IMR-90 (cell line): ENCODE data around the gene MAGEC3. TPM values are rescaled to one million over a fixed set of nuclear protein-coding genes. Genes with fewer than 3 reads are reported as not detected.

ENCODE experiments used
- ATAC-seq: fragments of 200-7000 bp; cut with Tn5 transposase; 2 replicates; pipeline ENCODE4 v1.9.1; 2020; ENCODE audit warnings: low read depth, mild to moderate bottlenecking, moderate library complexity
- BruUV-seq: library from RNA; stranded (reverse); fragments of 400-500 nt; replicated peaks from 2 replicates; lab custom pipeline; 2021; lab: Mats Ljungman, UMichigan
- CTCF ChIA-PET: fragments of 300-600 bp; formaldehyde crosslinking; extraction: SDS; loops from one replicate; lab custom pipeline; 2021; ENCODE audit warnings: antibody characterized with exemption; lab: Yijun Ruan, JAX
- POLR2A ChIA-PET: fragments of 300-600 bp; sonication (Branson Sonifier 250); formaldehyde crosslinking; loops from one replicate; lab custom pipeline; 2022; ENCODE audit warnings: antibody characterized with exemption; ENCODE audit not compliant: unreplicated experiment; lab: Charles Lee
- DNase-seq: peaks from one replicate; pipeline ENCODE4 v3.0.0; 2013
- H2AFZ ChIP-seq: replicated peaks from 2 replicates; pipeline ENCODE3; 2013; ENCODE audit warnings: low read length, mild to moderate bottlenecking; ENCODE audit not compliant: poor library complexity
- H2AK5ac ChIP-seq: 2 replicates; pipeline ENCODE4 v1.6.1; 2013; ENCODE audit warnings: low read depth, low read length, inconsistent platforms
- H2AK9ac ChIP-seq: replicated peaks from 2 replicates; pipeline ENCODE3; 2013; ENCODE audit warnings: mild to moderate bottlenecking, low read depth, low read length, moderate library complexity; ENCODE audit not compliant: poor library complexity
- H2BK120ac ChIP-seq: 2 replicates; pipeline ENCODE4 v1.6.1; 2013; ENCODE audit warnings: low read depth, low read length, inconsistent platforms
- H2BK15ac ChIP-seq: 3 replicates; pipeline ENCODE4 v1.6.1; 2013; ENCODE audit warnings: low read depth, low read length, inconsistent platforms
- H2BK20ac ChIP-seq: 2 replicates; pipeline ENCODE4 v1.6.1; 2013; ENCODE audit warnings: low read depth, mild to moderate bottlenecking, inconsistent platforms, low read length, moderate library complexity
- H2BK5ac ChIP-seq: 2 replicates; pipeline ENCODE4 v1.6.1; 2013; ENCODE audit warnings: mild to moderate bottlenecking, low read depth, low read length, inconsistent platforms; ENCODE audit not compliant: poor library complexity, severe bottlenecking
- H3K14ac ChIP-seq: replicated peaks from 2 replicates; pipeline ENCODE4 v1.6.1; 2013; ENCODE audit warnings: low read depth, low read length, inconsistent platforms
- H3K18ac ChIP-seq: 2 replicates; pipeline ENCODE4 v1.6.1; 2013; ENCODE audit warnings: low read depth, low read length, control low read depth
- H3K23ac ChIP-seq: 2 replicates; pipeline ENCODE4 v1.6.1; 2013; ENCODE audit warnings: low read depth, low read length, inconsistent platforms
- H3K27ac ChIP-seq: 2 replicates; pipeline ENCODE4 v1.5.1; 2013; ENCODE audit warnings: mild to moderate bottlenecking, control low read depth, low read length; ENCODE audit not compliant: insufficient read depth
- H3K27me3 ChIP-seq: 2 replicates; pipeline ENCODE4 v1.6.1; 2013; ENCODE audit warnings: low read length; ENCODE audit not compliant: control insufficient read depth, insufficient read depth
- H3K36me3 ChIP-seq: 2 replicates; pipeline ENCODE4 v1.6.1; 2013; ENCODE audit warnings: low read length, mixed read lengths; ENCODE audit not compliant: control insufficient read depth, insufficient read depth
- H3K4ac ChIP-seq: 2 replicates; pipeline ENCODE4 v1.6.1; 2013; ENCODE audit warnings: low read depth, low read length, inconsistent platforms
- H3K4me1 ChIP-seq: 2 replicates; pipeline ENCODE4 v1.6.1; 2013; ENCODE audit warnings: low read length, mixed read lengths; ENCODE audit not compliant: control insufficient read depth, insufficient read depth
- H3K4me2 ChIP-seq: 2 replicates; pipeline ENCODE4 v1.6.1; 2013; ENCODE audit warnings: low read depth, mild to moderate bottlenecking, control low read depth, low read length, moderate library complexity
- H3K4me3 ChIP-seq: 2 replicates; pipeline ENCODE4 v1.5.1; 2013; ENCODE audit warnings: low read depth, mild to moderate bottlenecking, control low read depth, low read length, moderate library complexity; ENCODE audit not compliant: insufficient read depth
- H3K56ac ChIP-seq: 2 replicates; pipeline ENCODE4 v1.6.1; 2013; ENCODE audit warnings: low read length, inconsistent platforms; ENCODE audit not compliant: insufficient read depth; ENCODE audit errors: extremely low read depth
- H3K79me1 ChIP-seq, 2 experiments: 2 replicates each; pipeline ENCODE4 v1.6.1; 2013; ENCODE audit warnings: low read length in 2 of 2, inconsistent platforms in 1 of 2, low read depth in 1 of 2
- H3K9ac ChIP-seq: 2 replicates; pipeline ENCODE4 v1.6.1; 2013; ENCODE audit warnings: low read depth, low read length, control low read depth
- H3K9me1 ChIP-seq: 2 replicates; pipeline ENCODE4 v1.6.1; 2013; ENCODE audit warnings: low read length, inconsistent platforms; ENCODE audit not compliant: insufficient read depth
- H3K9me3 ChIP-seq: 2 replicates; pipeline ENCODE4 v1.6.1; 2013; ENCODE audit warnings: low read length; ENCODE audit not compliant: control insufficient read depth, insufficient read depth
- H4K20me1 ChIP-seq: 2 replicates; pipeline ENCODE4 v1.6.1; 2013; ENCODE audit warnings: low read length, inconsistent platforms; ENCODE audit not compliant: insufficient read depth
- H4K5ac ChIP-seq: 2 replicates; pipeline ENCODE4 v1.6.1; 2013; ENCODE audit warnings: mild to moderate bottlenecking, low read depth, low read length, control low read depth
- H4K8ac ChIP-seq, 2 experiments: 2 replicates each; pipeline ENCODE4 v1.6.1; 2013; ENCODE audit warnings: low read depth in 2 of 2, low read length in 2 of 2, control low read depth in 1 of 2, inconsistent platforms in 1 of 2
- H4K91ac ChIP-seq: 2 replicates; pipeline ENCODE4 v1.6.1; 2013; ENCODE audit warnings: low read depth, low read length, inconsistent platforms; ENCODE audit not compliant: insufficient read depth
- CTCF ChIP-seq: conservative IDR thresholded peaks from 2 replicates; pipeline ENCODE4 v1.5.1; 2012; ENCODE audit warnings: mild to moderate bottlenecking, low read depth, low read length, improper control_type of control experiment
- FOS ChIP-seq: fragments of 150-350 bp; IDR thresholded peaks from 2 replicates; pipeline ENCODE4 v1.6.1; 2016; ENCODE audit warnings: low read depth, low read length
- MAFK ChIP-seq: IDR thresholded peaks from 2 replicates; pipeline ENCODE4 v1.6.1; 2012; ENCODE audit warnings: low read depth, low read length, improper control_type of control experiment
- NFE2L2 ChIP-seq: fragments of 150-350 bp; IDR thresholded peaks from 2 replicates; pipeline ENCODE4 v1.6.1; 2016; ENCODE audit warnings: low read depth, mild to moderate bottlenecking, low read length
- RAD21 ChIP-seq: IDR thresholded peaks from 2 replicates; pipeline ENCODE4 v1.6.1; 2012; ENCODE audit warnings: low read length, improper control_type of control experiment
- USF2 ChIP-seq: fragments of 150-350 bp; IDR thresholded peaks from 2 replicates; pipeline ENCODE4 v1.6.1; 2017; ENCODE audit warnings: mild to moderate bottlenecking, antibody characterized with exemption, low read length, low read depth
- WGBS, 2 experiments: methylation state at CpG; one replicate each; pipeline versions ENCODE4 v1.1.5 to v1.1.7; 2013; ENCODE audit warnings: missing lambda C conversion rate in 2 of 2; ENCODE audit not compliant: insufficient read length in 1 of 2; ENCODE audit errors: extremely low coverage in 2 of 2; 5-methylcytosine and 5-hydroxymethylcytosine counted together
- dilution Hi-C: fragments of 300-500 bp; cut with HindIII; formaldehyde crosslinking; loops from one replicate; pipeline ENCODE4 v1.14.3; 2018; ENCODE audit warnings: low sequenced_read_pairs; ENCODE audit not compliant: unreplicated experiment
- in situ Hi-C: fragments of 300-500 bp; cut with MboI; formaldehyde crosslinking; loops from 3 replicates; pipeline ENCODE4 v1.14.3; 2019; ENCODE audit warnings: low sequenced_read_pairs, inconsistent platforms, mixed read lengths
- intact Hi-C: fragments of 100-400 bp; cut with micrococcal nuclease; formaldehyde crosslinking; loops from 2 replicates; pipeline ENCODE4 v1.10.0; 2022
- polyA plus RNA-seq, 3 experiments: library from polyadenylated mRNA; depleted of rRNA; stranded (reverse); fragments of >200 nt; gene quantifications; 2 replicates each; pipeline ENCODE4 v1.2.3, GENCODE V29; 2012; ENCODE audit warnings: low replicate concordance in 1 of 3
- total RNA-seq: library from RNA; depleted of rRNA; stranded (reverse); fragments of >200 nt; gene quantifications from 2 replicates; pipeline ENCODE4 v1.2.3, GENCODE V29; 2012

The MAGEC3 gene
- total and polyA plus RNA-seq, 2 of the 4 experiments (the other 2 are of a cell fraction) = not detected

- no peak overlapping the region for H3K14ac ChIP-seq
- ATAC-seq = no peak
Observed at GRCh38 chrX:141904262-141904661, 66.1 kb downstream of the MAGEC3 start.

More at GRCh38 chrX:141904262-141904661, 66.1 kb downstream of the MAGEC3 start:
- no peak overlapping the region for H3K4me2 ChIP-seq
- no peak overlapping the region for H2BK120ac ChIP-seq
- H4K5ac ChIP-seq = no peak overlapping the region
- no peak overlapping the region for H3K27ac ChIP-seq
- no peak overlapping the region for H3K18ac ChIP-seq
- H2AFZ ChIP-seq = no peak overlapping the region
- H3K27me3 ChIP-seq = no peaks in the 10 kb centered on the region
- no peak overlapping the region for H3K4me3 ChIP-seq
- H3K9me3 ChIP-seq = peaks cover 8% of the 10 kb centered on the region
- CTCF ChIA-PET = no interaction called here
- H3K4me1 ChIP-seq = no peaks in the 10 kb centered on the region
- no CpG with 5 or more reads among the region's 6 CpGs for WGBS, 2 experiments
- no TSS peak for BruUV-seq
- no peaks in the 10 kb centered on the region for H3K9me1 ChIP-seq
- H2BK5ac ChIP-seq = no peak overlapping the region
- H3K56ac ChIP-seq = no peak overlapping the region
- in situ Hi-C loops = no loop called here
- no peak overlapping the region for H3K4ac ChIP-seq
- no peaks in the 10 kb centered on the region for H4K20me1 ChIP-seq
- no peak overlapping the region for H4K8ac ChIP-seq
- H2BK15ac ChIP-seq = no peak overlapping the region
- no peak overlapping the region for H3K23ac ChIP-seq
- no peak overlapping the region for H2BK20ac ChIP-seq
- DNase-seq = no peak
- no peak overlapping the region for H2AK5ac ChIP-seq
- POLR2A ChIA-PET = no interaction called here
- dilution Hi-C loops = no loop called here
- H2AK9ac ChIP-seq = no peak overlapping the region
- TF ChIP-seq FOS (no peak), RAD21 (no peak), MAFK (no peak), NFE2L2 (no peak), USF2 (no peak), CTCF (no peak)
- H4K91ac ChIP-seq = no peak overlapping the region
- intact Hi-C loops = no loop called here
- no peaks in the 10 kb centered on the region for H3K79me1 ChIP-seq
- H3K9ac ChIP-seq = no peak overlapping the region
- H3K36me3 ChIP-seq = no peaks in the 10 kb centered on the region
